ENCODE data around the gene CAND1. TPM values are rescaled to one million over a fixed set of nuclear protein-coding genes. Genes with fewer than 3 reads are reported as not detected.

Gene CAND1
- polyA plus RNA-seq, result 104 and 107 TPM in 2 replicates

DNA sequence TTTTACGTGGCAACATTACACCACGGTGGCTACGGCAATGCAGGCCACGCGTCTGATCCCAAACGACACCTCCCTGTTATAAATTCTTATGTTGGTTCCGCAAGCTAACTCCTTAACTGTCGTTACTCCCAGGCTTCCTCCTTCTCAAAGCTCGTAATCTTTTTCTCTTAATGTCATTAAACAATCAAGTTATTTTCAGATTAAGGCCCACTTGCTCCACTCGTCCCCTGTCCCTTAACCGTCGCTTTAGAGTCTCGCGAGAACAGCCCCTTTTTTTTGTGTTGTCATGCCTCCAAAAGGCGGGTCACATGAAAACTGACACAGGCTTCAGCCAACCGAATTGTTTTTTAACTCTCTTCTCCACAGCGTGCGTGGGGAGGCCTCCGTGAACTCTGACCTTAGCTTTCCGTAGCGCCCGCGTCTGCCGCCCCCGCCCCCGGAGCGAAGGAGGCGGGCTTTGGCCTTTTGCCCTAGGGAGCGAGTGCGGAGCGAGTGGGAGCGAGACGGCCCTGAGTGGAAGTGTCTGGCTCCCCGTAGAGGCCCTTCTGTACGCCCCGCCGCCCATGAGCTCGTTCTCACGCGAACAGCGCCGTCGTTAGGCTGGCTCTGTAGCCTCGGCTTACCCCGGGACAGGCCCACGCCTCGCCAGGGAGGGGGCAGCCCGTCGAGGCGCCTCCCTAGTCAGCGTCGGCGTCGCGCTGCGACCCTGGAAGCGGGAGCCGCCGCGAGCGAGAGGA lies at the start of gene CAND1:
Gene CAND1 (plus strand): TSS at position 463 of the 737 bp plus-strand sequence. CDS start 360 bp downstream, outside the sequence.

